DMS114 treated with DMSO at 0.1 percent for 48 hours (cell line): Measurements from ENCODE around the gene GPATCH1.
"Not testable (repeated sequence)": the region's sequence is repeated elsewhere in the genome, so short reads cannot be mapped to it uniquely, and the experiment has no call there.

Experiments used
- DNase-seq: peaks from one replicate; lab custom pipeline; 2025; ENCODE audit not compliant: unreplicated experiment; lab: John Stamatoyannopoulos, UW

The GPATCH1 gene

GRCh38 chr19:33080761-33081681 lies at the start of gene GPATCH1:
Gene GPATCH1 (plus strand): TSS chr19:33081181. CDS start chr19:33081194, 13 bp downstream.
- DNase-seq = peak; percentile 90

GRCh38 chr19:33032218-33032781 lies 48.7 kb upstream of the GPATCH1 start:
- DNase-seq = no peak

- no peak for DNase-seq
Measured at GRCh38 chr19:33035461-33035860, 45.5 kb upstream of the GPATCH1 start.

GRCh38 chr19:33036370-33037167 lies 44.4 kb upstream of the GPATCH1 start:
- DNase-seq = not testable (repeated sequence)

GRCh38 chr19:33037168-33038025 lies 43.6 kb upstream of the GPATCH1 start:
- not testable (repeated sequence) for DNase-seq

DNA sequence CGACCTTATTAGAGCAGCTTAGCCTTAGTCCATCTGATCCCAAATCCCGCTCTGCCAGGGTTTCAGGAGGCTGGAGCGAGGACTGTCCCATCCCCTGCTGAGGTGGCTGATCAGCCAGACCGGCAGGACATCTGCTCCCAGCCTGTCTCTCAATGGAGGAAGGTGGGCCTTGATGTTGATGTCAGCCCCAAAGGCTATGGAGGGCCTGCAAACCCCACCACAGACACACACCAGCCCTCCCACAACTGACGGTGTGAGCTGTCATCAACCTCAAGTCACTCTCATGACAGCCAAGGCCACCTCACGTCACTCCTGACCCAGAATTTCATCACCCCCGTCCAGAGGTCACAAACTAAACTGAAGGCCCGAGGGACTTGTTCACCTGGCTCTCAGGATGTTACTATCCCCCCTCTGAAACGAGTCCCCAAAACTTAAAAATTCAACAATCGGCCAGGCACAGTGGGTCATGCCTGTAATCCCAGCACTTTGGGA lies 41.8 kb upstream of the GPATCH1 start:
- DNase-seq = no peak

DNA sequence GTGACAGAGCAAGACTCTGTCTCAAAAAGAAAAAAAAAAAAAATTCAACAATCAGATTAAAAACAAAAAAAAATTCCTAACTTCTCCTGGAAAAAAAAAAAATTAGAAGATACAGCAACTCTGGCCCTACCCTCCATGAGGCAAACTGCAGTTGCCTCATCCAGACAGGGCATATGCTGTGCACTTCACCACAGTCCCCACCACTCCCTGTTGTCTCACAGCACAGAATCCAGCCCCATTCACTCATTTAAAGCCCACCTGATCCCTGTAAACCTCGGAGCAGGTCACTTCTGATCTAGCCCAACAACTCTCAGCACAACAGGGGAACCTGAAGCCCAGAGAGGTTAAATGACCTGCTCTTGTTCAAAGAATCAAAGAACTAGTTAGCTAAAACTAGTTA lies 41.2 kb upstream of the GPATCH1 start:
- DNase-seq = no peak

DNA sequence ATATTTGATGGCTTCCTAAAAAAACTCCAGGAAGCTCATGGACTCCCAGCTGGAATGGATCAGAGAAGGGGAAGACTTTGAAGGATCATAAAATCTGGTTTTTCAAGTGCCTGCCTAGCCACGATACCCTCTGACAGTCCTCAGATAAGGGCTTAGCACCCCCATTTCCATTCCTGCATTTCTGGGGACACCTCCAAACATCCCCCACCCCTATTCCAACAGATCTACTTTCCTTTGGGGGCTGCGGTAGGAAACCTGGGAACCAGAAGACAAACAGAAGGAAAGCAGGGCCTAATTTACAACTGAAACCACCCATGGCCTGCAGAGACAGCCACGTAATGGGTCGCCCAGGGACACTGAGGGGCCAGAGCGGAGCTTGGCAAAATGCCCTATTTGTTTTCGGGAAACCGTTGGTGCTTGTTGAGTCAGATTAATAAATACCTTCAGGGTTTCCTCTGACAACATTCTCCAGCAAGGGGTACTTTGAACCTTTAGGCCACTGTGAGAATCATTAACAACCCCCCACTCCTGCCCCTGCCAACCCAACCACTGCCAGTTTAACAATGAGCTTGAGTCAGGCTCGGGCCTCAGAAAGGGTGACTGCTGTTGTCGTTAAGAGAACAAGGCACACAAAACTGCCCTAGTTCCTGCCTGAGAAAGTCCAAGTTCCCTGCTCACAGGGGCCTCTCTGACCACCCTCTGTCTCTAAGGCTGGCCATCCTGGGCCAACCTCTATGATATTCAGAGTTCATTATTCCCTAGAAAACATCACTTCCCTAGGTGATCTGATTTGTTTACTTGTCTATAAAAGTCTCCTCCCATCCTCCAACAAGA lies 39.8 kb upstream of the GPATCH1 start:
- DNase-seq = no peak

- not testable (repeated sequence) for DNase-seq
Measured at GRCh38 chr19:33041828-33042160, 39.2 kb upstream of the GPATCH1 start.

- no peak for DNase-seq
Measured at GRCh38 chr19:33047422-33047821, 33.6 kb upstream of the GPATCH1 start.

DNA sequence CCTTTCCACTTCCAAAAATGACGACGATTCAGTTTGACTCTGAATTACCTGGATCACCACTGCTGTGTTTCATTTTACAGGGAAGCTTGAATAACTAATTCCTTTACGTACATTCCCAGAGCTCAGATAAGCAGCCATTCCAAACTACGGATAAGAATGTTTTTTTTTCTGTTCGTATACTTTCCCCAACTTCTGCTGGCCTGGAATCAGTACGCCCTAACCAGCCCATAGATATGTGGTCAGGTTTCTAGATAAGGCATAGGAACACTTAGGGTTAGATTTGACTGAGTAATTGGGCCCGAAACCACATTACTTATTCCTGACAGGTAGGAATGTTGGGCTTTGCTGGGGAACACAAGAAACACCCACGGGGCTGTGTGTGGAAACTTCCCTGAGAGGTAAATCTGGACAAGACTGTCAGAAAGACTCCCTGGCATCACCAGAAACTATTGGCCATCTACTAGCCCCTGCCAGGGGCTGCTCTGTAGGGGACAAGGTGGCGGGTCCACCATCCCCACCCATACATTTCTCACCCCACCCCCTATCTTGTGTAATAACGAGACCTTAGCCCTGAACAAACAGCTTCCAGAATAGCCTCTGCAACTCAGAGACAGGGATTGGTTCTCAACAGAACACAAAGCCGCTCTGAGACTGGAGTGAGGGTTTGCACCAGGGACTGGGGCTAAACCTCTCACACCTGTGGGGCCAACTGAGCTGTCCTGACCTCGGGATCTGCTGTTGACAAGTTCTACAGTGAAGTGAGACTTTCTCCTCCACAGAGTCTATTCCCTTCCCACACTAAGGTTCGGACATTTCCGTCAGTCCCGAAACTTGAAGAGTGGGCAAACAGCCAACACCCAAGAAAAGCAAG lies 31.9 kb upstream of the GPATCH1 start:
- DNase-seq = no peak

GRCh38 chr19:33050110-33050509 lies 30.9 kb upstream of the GPATCH1 start:
- DNase-seq = no peak

GRCh38 chr19:33052352-33052972 lies 28.5 kb upstream of the GPATCH1 start:
- DNase-seq = no peak

- DNase-seq = no peak
Measured at GRCh38 chr19:33054623-33055022, 26.4 kb upstream of the GPATCH1 start.

- no peak for DNase-seq
Measured at GRCh38 chr19:33055718-33056117, 25.3 kb upstream of the GPATCH1 start.

DNA sequence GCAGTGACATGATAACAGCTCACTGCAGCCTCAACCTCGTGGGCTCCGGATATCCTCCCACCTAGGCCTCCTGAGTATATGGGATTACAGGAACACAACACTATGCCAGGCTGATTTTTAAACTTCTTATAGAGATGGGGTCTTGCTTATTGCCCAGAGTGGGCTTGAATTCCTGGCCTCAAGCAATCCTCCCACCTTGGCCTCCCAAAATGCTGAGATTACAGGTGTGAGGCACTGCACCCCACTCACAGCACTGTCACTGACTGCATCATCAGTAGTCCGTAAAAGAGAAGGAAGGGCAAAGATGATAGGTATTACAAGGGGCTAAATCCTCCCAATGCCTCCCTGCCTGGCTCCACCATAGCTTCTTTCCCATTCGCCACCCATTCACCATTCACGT lies 20.4 kb upstream of the GPATCH1 start:
- DNase-seq = no peak

GRCh38 chr19:33062902-33063301 lies 18.1 kb upstream of the GPATCH1 start:
- no peak for DNase-seq

DNA sequence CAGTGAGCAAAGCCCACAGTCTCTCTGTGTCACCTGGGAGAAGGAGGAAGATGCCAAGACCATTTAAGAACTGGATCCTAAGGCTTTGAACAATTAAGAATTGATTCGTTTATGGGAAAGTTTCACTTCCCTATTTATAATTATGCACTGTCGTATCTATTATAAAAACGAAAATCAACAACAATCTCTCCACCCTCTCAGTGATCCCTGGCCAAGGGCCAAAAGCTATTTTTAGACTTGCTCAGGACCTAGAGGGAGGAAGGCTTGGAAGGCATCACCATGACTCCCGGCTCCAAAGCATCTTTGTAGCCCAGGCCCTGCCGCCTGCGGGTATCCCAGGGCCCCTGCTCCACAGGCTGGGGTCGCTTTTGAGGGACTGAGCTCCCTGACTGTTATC lies 17.6 kb upstream of the GPATCH1 start:
- peak; percentile 12 for DNase-seq
